K562 (cell line): ENCODE results near the gene FOXJ2. TPM values are rescaled to one million over a fixed set of nuclear protein-coding genes. Genes with fewer than 3 reads are reported as not detected.

ENCODE experiments used
- DPF2 ChIP-seq: fragments of 450-650 bp; IDR thresholded peaks from 2 replicates; pipeline ENCODE4 v1.6.1; 2016
- EP300 ChIP-seq: IDR thresholded peaks from 2 replicates; pipeline ENCODE4 v1.6.1; 2012; ENCODE audit warnings: low read length, improper control_type of control experiment
- FOSL1 ChIP-seq: fragments of 200-800 bp; sonication (Bioruptor generic); conservative IDR thresholded peaks from 2 replicates; pipeline ENCODE4 v1.6.1; 2016; ENCODE audit warnings: missing genetic modification characterization, missing compliant biosample characterization
- GABPA ChIP-seq: fragments of 200-800 bp; sonication (Bioruptor generic); conservative IDR thresholded peaks from 2 replicates; pipeline ENCODE4 v1.6.1; 2016; ENCODE audit warnings: low read depth, missing genetic modification characterization, missing compliant biosample characterization
- GATAD2A ChIP-seq: fragments of 450-650 bp; IDR thresholded peaks from 2 replicates; pipeline ENCODE4 v1.6.1; 2017
- LEF1 ChIP-seq: fragments of 450-650 bp; IDR thresholded peaks from 2 replicates; pipeline ENCODE4 v1.6.1; 2016; ENCODE audit warnings: mild to moderate bottlenecking
- MAFK ChIP-seq: IDR thresholded peaks from 2 replicates; pipeline ENCODE4 v1.6.1; 2011; ENCODE audit warnings: low read length, improper control_type of control experiment
- MEIS2 ChIP-seq: fragments of 450-650 bp; IDR thresholded peaks from 2 replicates; pipeline ENCODE4 v1.6.1; 2014; ENCODE audit warnings: mild to moderate bottlenecking; ENCODE audit not compliant: partially characterized antibody
- MNT ChIP-seq, 2 experiments: fragments of 450-650 bp; conservative IDR thresholded peaks; 2 replicates each; pipeline ENCODE4 v1.6.1; 2017; ENCODE audit warnings: mild to moderate bottlenecking in 2 of 2, moderate library complexity in 2 of 2
- MTA3 ChIP-seq: fragments of 450-650 bp; formaldehyde crosslinking; IDR thresholded peaks from 2 replicates; pipeline ENCODE4 v1.6.1; 2017; ENCODE audit warnings: mild to moderate bottlenecking, borderline replicate concordance
- NBN ChIP-seq: fragments of 450-650 bp; IDR thresholded peaks from 2 replicates; pipeline ENCODE4 v1.6.1; 2016; ENCODE audit warnings: low read depth, mild to moderate bottlenecking
- NCOR1 ChIP-seq: fragments of 450-650 bp; IDR thresholded peaks from 2 replicates; pipeline ENCODE4 v1.6.1; 2016; ENCODE audit warnings: mild to moderate bottlenecking, moderate library complexity
- NELFE ChIP-seq: IDR thresholded peaks from 2 replicates; pipeline ENCODE4 v1.6.1; 2011; ENCODE audit warnings: mild to moderate bottlenecking; ENCODE audit not compliant: insufficient read depth, insufficient read length
- NFE2 ChIP-seq: IDR thresholded peaks from 2 replicates; pipeline ENCODE4 v1.6.1; 2014; ENCODE audit warnings: antibody characterized with exemption, low read depth
- NR2C2 ChIP-seq, 2 experiments: fragments of 200-800 bp in 1 of 2; sonication (Bioruptor generic) in 1 of 2; sonication (generic) in 1 of 2; formaldehyde crosslinking in 1 of 2; IDR thresholded peaks; 2 replicates each; pipeline versions ENCODE4 v1.6.1 to v1.8.0; 2016 to 2022; ENCODE audit warnings: mild to moderate bottlenecking in 1 of 2, missing compliant biosample characterization in 1 of 2, missing genetic modification characterization in 1 of 2, missing genetic modification reagents in 1 of 2
- SMC3 ChIP-seq: conservative IDR thresholded peaks from 2 replicates; pipeline ENCODE4 v1.6.1; 2011; ENCODE audit warnings: low read depth, low read length, improper control_type of control experiment; ENCODE audit not compliant: insufficient read depth
- SPI1 ChIP-seq: IDR thresholded peaks from 2 replicates; pipeline ENCODE4 v1.6.1; 2011; ENCODE audit warnings: low read depth, low read length, control low read depth, borderline replicate concordance
- TCF3 ChIP-seq: sonication (generic); formaldehyde crosslinking; IDR thresholded peaks from 2 replicates; pipeline ENCODE4 v1.4.0; 2020; ENCODE audit warnings: mild to moderate bottlenecking, missing genetic modification reagents
- TEAD4 ChIP-seq, 2 experiments: sonication (generic) in 1 of 2; formaldehyde crosslinking in 1 of 2; IDR thresholded peaks; 2 replicates each; pipeline versions ENCODE4 v1.6.1 to v1.8.0; 2012 to 2022; ENCODE audit warnings: borderline replicate concordance in 1 of 2, inconsistent platforms in 1 of 2, low read length in 1 of 2, mild to moderate bottlenecking in 1 of 2, missing genetic modification reagents in 1 of 2
- TRIM24 ChIP-seq, 2 experiments: fragments of 450-650 bp; IDR thresholded peaks; 2 replicates each; pipeline ENCODE4 v1.6.1; 2016
- XRCC3 ChIP-seq: fragments of 450-650 bp; IDR thresholded peaks from 2 replicates; pipeline ENCODE4 v1.6.1; 2017; ENCODE audit warnings: mild to moderate bottlenecking, moderate library complexity
- ZNF253 ChIP-seq: fragments of 250-450 bp; sonication (Bioruptor Pico); conservative IDR thresholded peaks from 2 replicates; pipeline ENCODE4 v1.6.1; 2021; ENCODE audit warnings: mild to moderate bottlenecking
- polyA plus RNA-seq, 8 experiments: library from polyadenylated mRNA; depleted of rRNA in 4 of 8; stranded (reverse) in 5 of 8; unstranded in 3 of 8; fragments of >200 nt; fragmentation: Nextera tagmentation in 2 of 8; fragmentation: Illumina TruSeq in 1 of 8; extraction: Ambion mirVana in 2 of 8; extraction: Trizol in 1 of 8; gene quantifications; 2 replicates each; pipeline versions ENCODE4 v1.2.1 to v1.2.3, GENCODE V29; 2011 to 2014; ENCODE audit warnings: inconsistent platforms in 1 of 8, missing spikeins in 1 of 8
- total RNA-seq, 7 experiments: library from RNA; depleted of rRNA in 6 of 7; stranded (reverse); fragments of >200 nt in 6 of 7; fragmentation: Illumina TruSeq in 2 of 7; extraction: Trizol in 2 of 7; gene quantifications; 2 replicates each; pipeline versions ENCODE4 v1.2.1 to v1.2.3, GENCODE V29; 2011 to 2021; ENCODE audit warnings: low replicate concordance in 1 of 7
- TF ChIP-seq, protein P1 (sequence below): sonication (generic); formaldehyde crosslinking; IDR thresholded peaks from 2 replicates; pipeline ENCODE4 v1.8.0; 2022; ENCODE audit warnings: missing genetic modification reagents, mild to moderate bottlenecking, borderline replicate concordance
- TF ChIP-seq, protein P2 (sequence below): sonication (generic); formaldehyde crosslinking; IDR thresholded peaks from 2 replicates; pipeline ENCODE4 v1.8.0; 2023; ENCODE audit warnings: mild to moderate bottlenecking, missing genetic modification reagents

FOXJ2 gene
- total and polyA plus RNA-seq, 9 of the 15 experiments (the other 6 are each of a cell fraction or from before 2014, with no cell fraction given) = 1.0 to 7.5 (median 2.4) TPM

GRCh38 chr12:7989827-7990491 is 42.6 kb upstream of the FOXJ2 start (continued):
- TF ChIP-seq MNT (conservative IDR thresholded peaks at IDR 0.05) (peak in 1 of 2 experiments; percentile 61; a peak in 2 of 4 replicates), NELFE (no peak), NBN (peak; percentile 54; the same call in 1 of the 2 replicates), GATAD2A (0 out of 2 replicates have a peak, but pooled peaks have one; percentile 12), NCOR1 (peak; percentile 71), MAFK (peak; percentile 37; the same call in 1 of the 2 replicates), FOSL1 (tag) (0 out of 2 replicates have a peak, but pooled peaks have one; percentile 33), XRCC3 (no peak), MTA3 (0 out of 2 replicates have a peak, but pooled peaks have one; percentile 36), EP300 (peak; percentile 66), MEIS2 (peak; percentile 41), TEAD4 (IDR thresholded peaks at IDR 0.05; ENCODE audit: low read length) (peak; percentile 71), TEAD4 (CRISPR knock-in tag; IDR thresholded peaks at IDR 0.05; ENCODE audit: borderline replicate concordance) (no peak), LEF1 (0 out of 2 replicates have a peak, but pooled peaks have one; percentile 62), SMC3 (no peak), SPI1 (0 out of 2 replicates have a peak, but pooled peaks have one; percentile 0), TCF3 (CRISPR knock-in tag) (peak; percentile 81), NFE2 (peak; percentile 78), NR2C2 (CRISPR knock-in tag; IDR thresholded peaks at IDR 0.05) (no peak), NR2C2 (tag; IDR thresholded peaks at IDR 0.05) (peak; percentile 36; the same call in 1 of the 2 replicates), ZNF253 (CRISPR knock-in tag) (no peak), TRIM24 (IDR thresholded peaks at IDR 0.05) (peak in 1 of 2 experiments; percentile 31; a peak in 1 of 4 replicates), DPF2 (peak; percentile 84), GABPA (tag) (peak; percentile 49; the same call in 1 of the 2 replicates)
- TF ChIP-seq, protein P1, sequence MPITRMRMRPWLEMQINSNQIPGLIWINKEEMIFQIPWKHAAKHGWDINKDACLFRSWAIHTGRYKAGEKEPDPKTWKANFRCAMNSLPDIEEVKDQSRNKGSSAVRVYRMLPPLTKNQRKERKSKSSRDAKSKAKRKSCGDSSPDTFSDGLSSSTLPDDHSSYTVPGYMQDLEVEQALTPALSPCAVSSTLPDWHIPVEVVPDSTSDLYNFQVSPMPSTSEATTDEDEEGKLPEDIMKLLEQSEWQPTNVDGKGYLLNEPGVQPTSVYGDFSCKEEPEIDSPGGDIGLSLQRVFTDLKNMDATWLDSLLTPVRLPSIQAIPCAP (CRISPR knock-in tag) = no peak
- TF ChIP-seq, protein P2, sequence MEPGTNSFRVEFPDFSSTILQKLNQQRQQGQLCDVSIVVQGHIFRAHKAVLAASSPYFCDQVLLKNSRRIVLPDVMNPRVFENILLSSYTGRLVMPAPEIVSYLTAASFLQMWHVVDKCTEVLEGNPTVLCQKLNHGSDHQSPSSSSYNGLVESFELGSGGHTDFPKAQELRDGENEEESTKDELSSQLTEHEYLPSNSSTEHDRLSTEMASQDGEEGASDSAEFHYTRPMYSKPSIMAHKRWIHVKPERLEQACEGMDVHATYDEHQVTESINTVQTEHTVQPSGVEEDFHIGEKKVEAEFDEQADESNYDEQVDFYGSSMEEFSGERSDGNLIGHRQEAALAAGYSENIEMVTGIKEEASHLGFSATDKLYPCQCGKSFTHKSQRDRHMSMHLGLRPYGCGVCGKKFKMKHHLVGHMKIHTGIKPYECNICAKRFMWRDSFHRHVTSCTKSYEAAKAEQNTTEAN = no peak
